ENCODE data around the gene ZNF532.

The ZNF532 gene

DNA sequence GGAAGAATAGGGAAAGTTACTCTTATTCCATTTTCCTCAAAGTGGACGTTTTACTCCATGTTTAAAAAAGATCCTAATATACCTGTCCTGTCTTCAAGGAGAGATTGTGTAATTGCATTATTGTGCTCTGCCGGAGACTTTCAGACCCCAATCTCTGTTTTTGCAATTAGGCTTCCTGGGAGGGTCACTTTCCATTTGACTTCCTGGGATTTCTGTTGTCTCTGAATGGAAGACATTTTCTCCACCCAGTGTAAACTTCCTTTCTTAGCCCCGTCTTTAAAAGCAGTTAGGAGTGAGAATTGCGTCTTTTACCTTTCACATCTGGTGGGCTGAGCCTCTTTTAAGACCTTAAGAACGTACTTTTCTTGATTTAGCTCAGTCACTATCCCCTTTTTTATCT, 63.0 kb downstream of the ZNF532 start:
- no peak overlapping the region for H3K4me3 ChIP-seq (ENCODE audit: low read length)
- no peaks in the 10 kb centered on the region for H3K9me3 ChIP-seq (ENCODE audit: insufficient read depth, low read depth, low read length)
- no peak overlapping the region for H3K9ac ChIP-seq (ENCODE audit: low read depth, low read length)
- H3K27me3 ChIP-seq (ENCODE audit: insufficient read depth, low read length): no peaks in the 10 kb centered on the region
- H3K36me3 ChIP-seq (ENCODE audit: insufficient read depth, low read length): peaks cover 53% of the 10 kb centered on the region
- H3K27ac ChIP-seq (ENCODE audit: low read depth, low read length): no peak overlapping the region
- H3K4me1 ChIP-seq (ENCODE audit: insufficient read depth, low read length): peaks cover 50% of the 10 kb centered on the region
- 36% methylated on average over 4 of the region's 5 CpGs for WGBS

- no peaks in the 10 kb centered on the region for H3K9me3 ChIP-seq (ENCODE audit: insufficient read depth, low read depth, low read length)
- H3K27ac ChIP-seq (ENCODE audit: low read depth, low read length): 0 out of 2 replicates have a peak overlapping the region, but pooled peaks have one; percentile 28
- H3K27me3 ChIP-seq (ENCODE audit: insufficient read depth, low read length): no peaks in the 10 kb centered on the region
- H3K4me3 ChIP-seq (ENCODE audit: low read length): no peak overlapping the region
- H3K4me1 ChIP-seq (ENCODE audit: insufficient read depth, low read length): peaks cover 50% of the 10 kb centered on the region
- H3K36me3 ChIP-seq (ENCODE audit: insufficient read depth, low read length): peaks cover 52% of the 10 kb centered on the region
- WGBS: 77% methylated on average over 4 of the region's 4 CpGs
- peak overlapping the region; percentile 10; the same call in 1 of the 2 replicates for H3K9ac ChIP-seq (ENCODE audit: low read depth, low read length)
Measured at GRCh38 chr18:58928386-58928785, 63.7 kb downstream of the ZNF532 start.

DNA sequence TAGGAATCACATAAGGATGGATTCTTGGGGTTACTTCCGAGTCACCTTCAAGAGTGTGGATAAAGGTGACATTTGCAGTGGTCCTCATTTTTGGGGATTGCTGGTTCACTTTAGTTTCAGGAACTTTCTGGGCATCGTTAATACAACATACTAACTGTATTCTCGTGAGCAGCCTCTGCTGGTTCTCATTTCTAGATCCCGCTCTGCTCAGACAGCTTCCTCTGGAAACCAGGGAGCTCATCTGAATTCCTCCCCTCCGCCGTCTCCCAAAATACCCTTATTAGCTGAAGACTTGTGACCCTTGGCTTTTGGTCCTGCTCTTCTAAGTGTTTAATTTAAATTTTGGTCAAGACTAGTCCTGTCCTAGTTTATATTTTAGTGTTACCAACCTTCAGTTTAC, 64.5 kb downstream of the ZNF532 start:
- Histone ChIP-seq H3K27me3 (ENCODE audit: insufficient read depth, low read length) (no peaks in the 10 kb centered on the region), H3K36me3 (ENCODE audit: insufficient read depth, low read length) (peaks cover 54% of the 10 kb centered on the region), H3K4me1 (ENCODE audit: insufficient read depth, low read length) (peaks cover 50% of the 10 kb centered on the region), H3K4me3 (ENCODE audit: low read length) (no peak overlapping the region), H3K9ac (ENCODE audit: low read depth, low read length) (no peak overlapping the region), H3K27ac (ENCODE audit: low read depth, low read length) (no peak overlapping the region), H3K9me3 (ENCODE audit: insufficient read depth, low read depth, low read length) (no peaks in the 10 kb centered on the region)
- WGBS: 93% methylated on average over 6 of the region's 6 CpGs

DNA sequence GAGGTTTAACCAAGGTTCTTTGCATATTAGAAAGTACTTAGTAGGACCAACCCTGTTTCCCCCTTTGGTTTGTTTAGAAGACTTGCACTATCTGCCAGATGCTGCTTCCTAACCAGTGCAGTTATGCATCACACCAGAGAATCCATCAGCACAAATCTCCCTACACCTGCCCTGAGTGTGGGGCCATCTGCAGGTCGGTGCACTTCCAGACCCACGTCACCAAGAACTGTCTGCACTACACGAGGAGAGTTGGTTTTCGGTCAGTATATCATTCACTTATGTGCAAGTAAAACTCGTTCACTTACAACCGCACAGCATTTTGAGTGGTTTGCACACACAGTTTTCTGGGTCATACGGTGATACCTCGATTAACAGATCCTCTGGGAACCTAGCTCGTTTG, 69.7 kb downstream of the ZNF532 start:
- Histone ChIP-seq H3K36me3 (ENCODE audit: insufficient read depth, low read length) (peaks cover 76% of the 10 kb centered on the region), H3K4me1 (ENCODE audit: insufficient read depth, low read length) (peaks cover 8% of the 10 kb centered on the region), H3K27ac (ENCODE audit: low read depth, low read length) (no peak overlapping the region), H3K9ac (ENCODE audit: low read depth, low read length) (no peak overlapping the region), H3K4me3 (ENCODE audit: low read length) (no peak overlapping the region), H3K27me3 (ENCODE audit: insufficient read depth, low read length) (no peaks in the 10 kb centered on the region), H3K9me3 (ENCODE audit: insufficient read depth, low read depth, low read length) (no peaks in the 10 kb centered on the region)
- 96% methylated on average over 9 of the region's 9 CpGs for WGBS

- H3K36me3 ChIP-seq (ENCODE audit: insufficient read depth, low read length): peaks cover 81% of the 10 kb centered on the region
Measured at GRCh38 chr18:58934933-58935577, 70.4 kb downstream of the ZNF532 start.

GRCh38 chr18:58937071-58937886, 72.6 kb downstream of the ZNF532 start:
- no peaks in the 10 kb centered on the region for H3K27me3 ChIP-seq (ENCODE audit: insufficient read depth, low read length)

More at GRCh38 chr18:58934933-58935577, 70.4 kb downstream of the ZNF532 start:
- H3K27ac ChIP-seq (ENCODE audit: low read depth, low read length): no peak overlapping the region
- H3K9ac ChIP-seq (ENCODE audit: low read depth, low read length): no peak overlapping the region
- 85% methylated on average over 2 of the region's 3 CpGs for WGBS
- H3K9me3 ChIP-seq (ENCODE audit: insufficient read depth, low read depth, low read length): no peaks in the 10 kb centered on the region
- no peaks in the 10 kb centered on the region for H3K27me3 ChIP-seq (ENCODE audit: insufficient read depth, low read length)
- 0 out of 2 replicates have a peak, but pooled peaks cover 1% of the 10 kb centered on the region for H3K4me1 ChIP-seq (ENCODE audit: insufficient read depth, low read length)
- no peak overlapping the region for H3K4me3 ChIP-seq (ENCODE audit: low read length)

GRCh38 chr18:58937887-58938267, 73.2 kb downstream of the ZNF532 start:
- Histone ChIP-seq H3K9me3 (ENCODE audit: insufficient read depth, low read depth, low read length) (no peaks in the 10 kb centered on the region), H3K9ac (ENCODE audit: low read depth, low read length) (no peak overlapping the region), H3K27me3 (ENCODE audit: insufficient read depth, low read length) (no peaks in the 10 kb centered on the region), H3K27ac (ENCODE audit: low read depth, low read length) (no peak overlapping the region), H3K4me1 (ENCODE audit: insufficient read depth, low read length) (no peaks in the 10 kb centered on the region), H3K4me3 (ENCODE audit: low read length) (no peak overlapping the region), H3K36me3 (ENCODE audit: insufficient read depth, low read length) (peaks cover 87% of the 10 kb centered on the region)
- 96% methylated on average over 3 of the region's 3 CpGs for WGBS

More at GRCh38 chr18:58937071-58937886, 72.6 kb downstream of the ZNF532 start:
- H3K4me3 ChIP-seq (ENCODE audit: low read length): no peak overlapping the region
- no peaks in the 10 kb centered on the region for H3K9me3 ChIP-seq (ENCODE audit: insufficient read depth, low read depth, low read length)
- peaks cover 87% of the 10 kb centered on the region for H3K36me3 ChIP-seq (ENCODE audit: insufficient read depth, low read length)
- no peak overlapping the region for H3K27ac ChIP-seq (ENCODE audit: low read depth, low read length)
- no peaks in the 10 kb centered on the region for H3K4me1 ChIP-seq (ENCODE audit: insufficient read depth, low read length)
- H3K9ac ChIP-seq (ENCODE audit: low read depth, low read length): no peak overlapping the region
- 94% methylated on average over 3 of the region's 3 CpGs for WGBS

DNA sequence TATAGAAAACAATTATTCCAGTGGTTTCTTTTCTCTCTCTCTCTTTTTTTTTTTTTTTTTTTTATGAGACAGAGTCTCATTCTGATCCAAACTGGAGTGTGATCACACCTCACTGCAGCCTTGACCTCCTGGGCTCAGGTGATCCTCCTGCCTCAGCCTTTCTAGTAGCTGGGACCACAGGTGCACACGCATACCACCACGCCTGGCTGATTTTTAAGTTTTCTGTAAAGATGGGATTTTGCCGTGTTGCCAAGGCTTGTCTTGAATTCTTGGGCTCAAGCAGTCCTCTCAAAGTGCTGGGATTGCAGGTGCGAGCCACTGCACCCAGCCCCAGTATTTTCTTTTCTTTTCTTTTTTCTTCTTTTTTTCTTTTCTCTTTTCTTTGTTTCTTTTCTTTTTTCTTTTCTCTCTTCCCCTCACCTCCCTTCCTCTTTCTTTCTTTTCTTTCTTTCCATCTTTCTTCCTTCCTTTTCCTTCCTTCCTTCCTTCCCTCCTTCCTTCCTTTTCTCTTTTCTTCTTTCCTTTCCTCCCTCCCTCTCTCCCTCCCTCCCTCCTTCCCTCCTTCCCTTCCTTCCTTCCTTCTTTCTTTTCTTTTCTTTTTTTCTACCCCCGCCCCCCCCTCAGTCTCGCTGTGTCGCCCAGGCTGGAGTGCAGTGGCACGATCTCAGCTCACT, 76.9 kb downstream of the ZNF532 start:
- Histone ChIP-seq H3K27me3 (ENCODE audit: insufficient read depth, low read length) (no peaks in the 10 kb centered on the region), H3K4me3 (ENCODE audit: low read length) (no peak overlapping the region), H3K27ac (ENCODE audit: low read depth, low read length) (no peak overlapping the region), H3K9ac (ENCODE audit: low read depth, low read length) (no peak overlapping the region), H3K36me3 (ENCODE audit: insufficient read depth, low read length) (peaks cover 88% of the 10 kb centered on the region), H3K9me3 (ENCODE audit: insufficient read depth, low read depth, low read length) (no peaks in the 10 kb centered on the region), H3K4me1 (ENCODE audit: insufficient read depth, low read length) (no peaks in the 10 kb centered on the region)
- WGBS: 96% methylated on average over 8 of the region's 8 CpGs

DNA sequence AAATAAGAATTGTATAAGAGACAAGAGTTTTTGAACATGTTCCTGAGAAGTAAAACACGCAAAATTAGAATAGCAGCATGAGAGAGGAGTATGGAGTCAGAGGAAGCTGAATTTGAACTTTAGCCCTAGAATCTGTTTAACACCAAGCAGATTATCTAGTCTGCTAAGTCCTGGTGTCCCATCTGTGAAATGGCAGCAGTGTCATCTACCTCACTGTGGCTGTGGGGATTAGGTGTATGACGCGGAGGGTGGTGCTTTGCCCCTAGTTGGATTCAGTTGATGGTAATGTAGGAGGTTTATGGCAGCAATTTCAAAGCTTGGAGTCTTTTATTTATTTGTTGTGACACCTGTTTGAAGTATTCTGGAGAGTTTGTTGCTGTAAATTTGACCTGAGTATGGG, 79.2 kb downstream of the ZNF532 start:
- Histone ChIP-seq H3K4me1 (ENCODE audit: insufficient read depth, low read length) (no peaks in the 10 kb centered on the region), H3K27me3 (ENCODE audit: insufficient read depth, low read length) (no peaks in the 10 kb centered on the region), H3K4me3 (ENCODE audit: low read length) (no peak overlapping the region), H3K9me3 (ENCODE audit: insufficient read depth, low read depth, low read length) (no peaks in the 10 kb centered on the region), H3K27ac (ENCODE audit: low read depth, low read length) (no peak overlapping the region), H3K9ac (ENCODE audit: low read depth, low read length) (no peak overlapping the region), H3K36me3 (ENCODE audit: insufficient read depth, low read length) (peaks cover 88% of the 10 kb centered on the region)
- WGBS: 66% methylated on average over 3 of the region's 3 CpGs

- Histone ChIP-seq H3K9me3 (ENCODE audit: insufficient read depth, low read depth, low read length) (no peaks in the 10 kb centered on the region), H3K4me3 (ENCODE audit: low read length) (no peak overlapping the region), H3K9ac (ENCODE audit: low read depth, low read length) (no peak overlapping the region), H3K27ac (ENCODE audit: low read depth, low read length) (no peak overlapping the region), H3K27me3 (ENCODE audit: insufficient read depth, low read length) (no peaks in the 10 kb centered on the region), H3K36me3 (ENCODE audit: insufficient read depth, low read length) (peaks cover 92% of the 10 kb centered on the region), H3K4me1 (ENCODE audit: insufficient read depth, low read length) (no peaks in the 10 kb centered on the region)
- 97% methylated on average over 7 of the region's 7 CpGs for WGBS
Measured at GRCh38 chr18:58947136-58947732, 82.6 kb downstream of the ZNF532 start.

DNA sequence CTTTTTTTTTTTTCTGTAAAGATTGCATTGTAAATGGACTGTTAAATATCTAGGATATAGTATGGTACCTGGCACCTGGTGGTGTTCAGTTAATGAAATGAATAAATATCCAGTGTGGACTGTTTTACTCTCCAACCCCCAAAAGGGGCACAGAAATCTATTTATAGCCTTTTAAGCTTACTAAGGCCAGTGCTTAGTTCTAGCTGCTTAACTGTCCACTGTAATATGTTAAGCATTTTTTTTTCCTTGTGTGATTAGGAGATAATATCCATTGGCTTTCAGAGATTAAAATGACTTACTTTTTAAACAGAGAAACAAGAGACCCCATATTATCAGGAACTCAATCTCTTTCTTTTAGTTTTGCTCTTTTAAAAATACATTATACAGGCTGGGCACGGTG, 84.4 kb downstream of the ZNF532 start:
- Histone ChIP-seq H3K4me3 (ENCODE audit: low read length) (no peak overlapping the region), H3K4me1 (ENCODE audit: insufficient read depth, low read length) (no peaks in the 10 kb centered on the region), H3K9ac (ENCODE audit: low read depth, low read length) (no peak overlapping the region), H3K9me3 (ENCODE audit: insufficient read depth, low read depth, low read length) (no peaks in the 10 kb centered on the region), H3K36me3 (ENCODE audit: insufficient read depth, low read length) (peaks cover 97% of the 10 kb centered on the region), H3K27ac (ENCODE audit: low read depth, low read length) (no peak overlapping the region), H3K27me3 (ENCODE audit: insufficient read depth, low read length) (no peaks in the 10 kb centered on the region)
- WGBS: 95% methylated on average over 1 of the region's 1 CpG
